Measurements from ENCODE around the gene CCDC30. TPM values are rescaled to one million over a fixed set of nuclear protein-coding genes. Genes with fewer than 3 reads are reported as not detected.

Gene CCDC30
- total RNA-seq, 1 donor from 2014 or later: 4.1 TPM

DNA sequence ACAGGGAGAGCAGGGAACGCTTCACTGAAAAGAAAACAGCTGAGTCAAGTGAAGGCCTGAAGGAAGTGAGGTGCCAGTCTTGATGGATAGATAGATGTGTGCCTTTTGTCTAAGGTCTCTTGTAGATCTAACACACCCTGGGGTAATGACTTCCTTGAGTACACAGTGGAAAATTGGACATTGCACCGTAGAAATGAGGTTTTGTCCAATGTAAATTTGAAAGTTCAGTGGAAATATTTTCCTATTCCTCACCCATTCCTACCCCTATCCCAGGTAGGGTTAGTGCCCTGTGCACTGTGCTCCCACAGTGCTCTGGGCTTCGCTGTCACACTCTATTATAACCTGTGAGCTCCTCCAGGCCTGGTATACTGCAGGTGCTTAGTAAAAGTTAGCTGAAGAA, 31.6 kb upstream of the CCDC30 start:
- TF ChIP-seq, protein P1, sequence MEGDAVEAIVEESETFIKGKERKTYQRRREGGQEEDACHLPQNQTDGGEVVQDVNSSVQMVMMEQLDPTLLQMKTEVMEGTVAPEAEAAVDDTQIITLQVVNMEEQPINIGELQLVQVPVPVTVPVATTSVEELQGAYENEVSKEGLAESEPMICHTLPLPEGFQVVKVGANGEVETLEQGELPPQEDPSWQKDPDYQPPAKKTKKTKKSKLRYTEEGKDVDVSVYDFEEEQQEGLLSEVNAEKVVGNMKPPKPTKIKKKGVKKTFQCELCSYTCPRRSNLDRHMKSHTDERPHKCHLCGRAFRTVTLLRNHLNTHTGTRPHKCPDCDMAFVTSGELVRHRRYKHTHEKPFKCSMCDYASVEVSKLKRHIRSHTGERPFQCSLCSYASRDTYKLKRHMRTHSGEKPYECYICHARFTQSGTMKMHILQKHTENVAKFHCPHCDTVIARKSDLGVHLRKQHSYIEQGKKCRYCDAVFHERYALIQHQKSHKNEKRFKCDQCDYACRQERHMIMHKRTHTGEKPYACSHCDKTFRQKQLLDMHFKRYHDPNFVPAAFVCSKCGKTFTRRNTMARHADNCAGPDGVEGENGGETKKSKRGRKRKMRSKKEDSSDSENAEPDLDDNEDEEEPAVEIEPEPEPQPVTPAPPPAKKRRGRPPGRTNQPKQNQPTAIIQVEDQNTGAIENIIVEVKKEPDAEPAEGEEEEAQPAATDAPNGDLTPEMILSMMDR (IDR thresholded peaks at IDR 0.05): no peak
- Mint-ChIP-seq H3K36me3 (ENCODE audit: unreplicated experiment) (no peaks in the 10 kb centered on the region), H3K4me1 (ENCODE audit: unreplicated experiment) (no peaks in the 10 kb centered on the region), H3K9me3 (ENCODE audit: unreplicated experiment) (no peaks in the 10 kb centered on the region), H3K4me3 (ENCODE audit: unreplicated experiment) (no peak overlapping the region), H3K27me3 (ENCODE audit: unreplicated experiment) (peaks cover 18% of the 10 kb centered on the region), H3K27ac (ENCODE audit: unreplicated experiment) (no peak overlapping the region)
- no peak for DNase-seq (ENCODE audit: extremely low spot score, unreplicated experiment)

DNA sequence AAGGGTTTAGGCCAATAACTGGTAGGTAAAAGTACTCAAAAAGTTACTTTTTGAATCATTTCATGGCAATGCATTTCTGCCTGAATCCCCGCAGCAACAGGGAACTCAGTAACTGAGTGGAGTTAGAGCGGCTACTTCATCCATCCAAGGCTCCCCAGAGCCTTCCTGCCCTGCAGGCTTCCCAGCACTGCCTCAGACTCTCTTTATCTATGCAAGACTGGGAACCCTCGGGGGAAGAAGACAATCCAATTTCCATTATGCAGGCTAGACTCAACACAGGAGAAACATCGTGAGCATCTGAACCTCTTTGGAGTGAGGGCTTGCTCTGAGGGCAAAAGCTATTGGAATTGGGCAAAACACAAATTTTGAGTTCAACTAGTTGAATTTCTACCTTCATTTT, 30.4 kb upstream of the CCDC30 start:
- no peak overlapping the region for H3K4me3 Mint-ChIP-seq (ENCODE audit: unreplicated experiment)
- H3K27me3 Mint-ChIP-seq (ENCODE audit: unreplicated experiment): peaks cover 18% of the 10 kb centered on the region
- H3K9me3 Mint-ChIP-seq (ENCODE audit: unreplicated experiment): no peaks in the 10 kb centered on the region
- DNase-seq (ENCODE audit: extremely low spot score, unreplicated experiment): peak; percentile 6
- H3K27ac Mint-ChIP-seq (ENCODE audit: unreplicated experiment): no peak overlapping the region
- TF ChIP-seq, protein P1 (IDR thresholded peaks at IDR 0.05): no peak
- no peaks in the 10 kb centered on the region for H3K36me3 Mint-ChIP-seq (ENCODE audit: unreplicated experiment)
- H3K4me1 Mint-ChIP-seq (ENCODE audit: unreplicated experiment): no peaks in the 10 kb centered on the region

DNA sequence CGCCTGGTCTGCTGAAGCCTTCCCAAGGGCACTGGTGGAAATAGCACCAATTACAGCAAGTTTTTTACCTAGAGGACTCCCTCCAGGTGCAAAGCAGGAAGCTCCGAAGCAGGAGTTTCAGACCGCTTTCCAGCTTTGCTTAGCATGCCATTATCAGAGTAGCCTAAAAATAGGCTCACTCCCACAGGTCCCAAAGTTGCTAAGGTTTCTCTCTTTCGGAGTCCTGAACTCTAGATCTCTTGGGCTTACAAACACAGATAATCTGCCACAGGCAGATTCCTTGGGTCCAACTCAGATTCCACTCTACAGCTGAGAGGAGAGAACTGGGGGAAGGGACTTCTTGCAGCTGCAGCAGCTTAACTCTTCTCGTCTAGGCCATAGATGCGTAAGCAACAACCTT, 29.7 kb upstream of the CCDC30 start:
- H3K36me3 Mint-ChIP-seq (ENCODE audit: unreplicated experiment): no peaks in the 10 kb centered on the region
- H3K27me3 Mint-ChIP-seq (ENCODE audit: unreplicated experiment): peaks cover 18% of the 10 kb centered on the region
- no peaks in the 10 kb centered on the region for H3K4me1 Mint-ChIP-seq (ENCODE audit: unreplicated experiment)
- H3K4me3 Mint-ChIP-seq (ENCODE audit: unreplicated experiment): no peak overlapping the region
- no peaks in the 10 kb centered on the region for H3K9me3 Mint-ChIP-seq (ENCODE audit: unreplicated experiment)
- peak; percentile 40 for DNase-seq (ENCODE audit: extremely low spot score, unreplicated experiment)
- no peak overlapping the region for H3K27ac Mint-ChIP-seq (ENCODE audit: unreplicated experiment)
- TF ChIP-seq, protein P1 (IDR thresholded peaks at IDR 0.05): no peak

DNA sequence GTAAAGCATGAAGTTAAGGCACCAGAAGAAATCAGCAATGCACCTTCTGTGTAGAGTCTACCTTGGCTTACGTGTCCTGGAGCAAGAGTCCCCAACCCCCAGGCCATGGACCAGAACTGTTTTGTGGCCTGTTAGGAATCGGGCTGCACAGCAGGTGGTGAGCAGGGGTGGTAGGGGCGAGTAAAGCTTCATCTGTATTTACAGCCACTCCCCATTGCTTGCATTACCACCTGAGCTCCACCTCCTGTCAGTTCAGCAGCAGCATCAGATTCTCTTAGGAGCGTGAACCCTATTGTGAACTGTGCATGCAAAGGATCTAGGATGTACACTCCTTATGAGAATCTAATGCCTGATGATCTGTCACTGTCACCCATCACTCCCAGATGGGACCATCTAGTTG, 28.7 kb upstream of the CCDC30 start:
- H3K9me3 Mint-ChIP-seq (ENCODE audit: unreplicated experiment): no peaks in the 10 kb centered on the region
- no peaks in the 10 kb centered on the region for H3K36me3 Mint-ChIP-seq (ENCODE audit: unreplicated experiment)
- DNase-seq (ENCODE audit: extremely low spot score, unreplicated experiment): peak; percentile 51
- peaks cover 15% of the 10 kb centered on the region for H3K27me3 Mint-ChIP-seq (ENCODE audit: unreplicated experiment)
- H3K4me1 Mint-ChIP-seq (ENCODE audit: unreplicated experiment): no peaks in the 10 kb centered on the region
- no peak overlapping the region for H3K27ac Mint-ChIP-seq (ENCODE audit: unreplicated experiment)
- TF ChIP-seq, protein P1 (IDR thresholded peaks at IDR 0.05): no peak
- H3K4me3 Mint-ChIP-seq (ENCODE audit: unreplicated experiment): no peak overlapping the region

DNA sequence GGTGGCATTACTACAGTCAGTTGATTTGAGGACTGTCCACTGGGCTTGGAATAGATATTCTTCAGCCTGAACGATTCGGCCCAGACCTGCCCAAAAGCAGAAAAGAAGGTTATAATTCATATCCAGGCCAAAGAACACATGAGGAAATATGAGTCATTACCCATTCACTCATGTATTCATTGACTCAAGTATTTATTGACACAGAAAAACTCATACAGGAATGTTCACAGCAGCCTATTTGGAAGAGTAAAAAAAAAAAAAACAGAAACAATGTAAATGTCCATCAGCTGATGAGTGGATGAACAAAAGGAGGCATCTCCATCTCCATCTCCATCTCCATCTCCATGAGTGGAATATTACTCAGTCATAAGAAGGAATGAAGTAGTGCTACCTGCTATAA, 23.1 kb upstream of the CCDC30 start:
- TF ChIP-seq, protein P1 (IDR thresholded peaks at IDR 0.05): no peak
- Mint-ChIP-seq H3K4me3 (ENCODE audit: unreplicated experiment) (no peak overlapping the region), H3K36me3 (ENCODE audit: unreplicated experiment) (no peaks in the 10 kb centered on the region), H3K27me3 (ENCODE audit: unreplicated experiment) (no peaks in the 10 kb centered on the region), H3K9me3 (ENCODE audit: unreplicated experiment) (no peaks in the 10 kb centered on the region), H3K4me1 (ENCODE audit: unreplicated experiment) (peaks cover 8% of the 10 kb centered on the region), H3K27ac (ENCODE audit: unreplicated experiment) (no peak overlapping the region)
- DNase-seq (ENCODE audit: extremely low spot score, unreplicated experiment): no peak

Data from osteocyte (in vitro differentiated cells).